Loucy (cell line): Measurements from ENCODE around the gene CEP128.

Source experiments
- EZH2phosphoT487 ChIP-seq: fragments of 200-600 bp; IDR thresholded peaks from 2 replicates; pipeline ENCODE4 v1.6.1; 2018; ENCODE audit warnings: antibody characterized with exemption, mild to moderate bottlenecking, moderate library complexity, borderline replicate concordance
- TF ChIP-seq, protein P1 (sequence below): fragments of 200-600 bp; sonication (generic); conservative IDR thresholded peaks from 2 replicates; pipeline ENCODE4 v1.5.1; 2014; ENCODE audit warnings: mild to moderate bottlenecking, antibody characterized with exemption, low read length

DNA sequence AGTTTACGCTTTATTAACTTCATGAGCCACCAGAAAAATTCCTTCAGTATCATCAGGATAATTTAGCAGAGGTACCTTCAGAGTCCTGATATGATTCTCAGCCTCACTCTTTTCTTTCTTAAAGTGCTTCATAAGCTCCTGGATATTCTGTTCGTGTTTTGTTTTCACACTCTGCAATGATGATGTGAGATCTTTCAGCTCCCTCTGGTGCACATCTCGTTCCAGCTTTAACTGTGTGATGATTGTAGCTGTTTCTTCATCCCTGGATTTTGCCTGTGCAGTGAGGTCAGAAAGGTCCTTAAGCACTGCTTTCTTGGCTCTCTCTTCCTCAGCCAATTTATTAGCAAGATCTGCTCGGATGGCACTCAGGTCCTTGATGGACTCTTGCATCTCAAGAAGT is 156.7 kb downstream of the CEP128 start:
- TF ChIP-seq, protein P1, sequence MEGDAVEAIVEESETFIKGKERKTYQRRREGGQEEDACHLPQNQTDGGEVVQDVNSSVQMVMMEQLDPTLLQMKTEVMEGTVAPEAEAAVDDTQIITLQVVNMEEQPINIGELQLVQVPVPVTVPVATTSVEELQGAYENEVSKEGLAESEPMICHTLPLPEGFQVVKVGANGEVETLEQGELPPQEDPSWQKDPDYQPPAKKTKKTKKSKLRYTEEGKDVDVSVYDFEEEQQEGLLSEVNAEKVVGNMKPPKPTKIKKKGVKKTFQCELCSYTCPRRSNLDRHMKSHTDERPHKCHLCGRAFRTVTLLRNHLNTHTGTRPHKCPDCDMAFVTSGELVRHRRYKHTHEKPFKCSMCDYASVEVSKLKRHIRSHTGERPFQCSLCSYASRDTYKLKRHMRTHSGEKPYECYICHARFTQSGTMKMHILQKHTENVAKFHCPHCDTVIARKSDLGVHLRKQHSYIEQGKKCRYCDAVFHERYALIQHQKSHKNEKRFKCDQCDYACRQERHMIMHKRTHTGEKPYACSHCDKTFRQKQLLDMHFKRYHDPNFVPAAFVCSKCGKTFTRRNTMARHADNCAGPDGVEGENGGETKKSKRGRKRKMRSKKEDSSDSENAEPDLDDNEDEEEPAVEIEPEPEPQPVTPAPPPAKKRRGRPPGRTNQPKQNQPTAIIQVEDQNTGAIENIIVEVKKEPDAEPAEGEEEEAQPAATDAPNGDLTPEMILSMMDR, result 0 out of 2 replicates have a peak, but pooled peaks have one; percentile 21
- no peak for TF ChIP-seq EZH2phosphoT487
